ENCODE data around the gene SKIC2. TPM values are rescaled to one million over a fixed set of nuclear protein-coding genes. Genes with fewer than 3 reads are reported as not detected.
"Not testable (repeated sequence)": the region's sequence is repeated elsewhere in the genome, so short reads cannot be mapped to it uniquely, and the experiment has no call there.

The SKIC2 gene
- total and polyA plus RNA-seq, 3 experiments from 2014 or later, result 21.1 to 114 (median 110) TPM

DNA sequence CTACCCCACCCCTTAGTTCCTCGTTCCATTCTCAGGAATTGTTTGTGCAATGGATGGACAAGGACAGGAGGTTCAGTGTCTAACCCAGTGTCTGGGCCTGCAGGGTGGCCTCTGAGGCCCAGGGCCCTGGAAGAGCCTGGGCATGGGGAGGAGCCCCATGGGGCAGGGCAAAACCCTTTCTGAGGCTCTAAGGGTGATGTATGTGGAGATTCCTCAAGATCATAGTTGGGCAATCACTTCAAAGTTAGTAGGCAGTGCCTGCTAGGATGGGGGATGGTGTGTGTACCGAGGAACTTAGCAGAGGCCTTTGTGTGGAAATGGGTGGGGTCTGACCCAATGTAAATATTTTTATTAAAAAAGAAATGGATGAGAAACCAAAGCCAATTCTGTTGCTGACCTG, 38.2 kb upstream of the SKIC2 start:
- no peaks in the 10 kb centered on the region for H3K9me3 ChIP-seq (ENCODE audit: low read length)
- Mint-ChIP-seq H3K4me1 (no peaks in the 10 kb centered on the region), H3K9me3 (no peaks in the 10 kb centered on the region), H3K27ac (peak overlapping the region in 1 of 8 donors; percentile 65), H3K36me3 (no peaks in the 10 kb centered on the region), H3K4me3 (no peak overlapping the region), H3K27me3 (peaks cover 0 to 3% of the 10 kb centered on the region in 2 donors)
- H3K36me3 ChIP-seq (ENCODE audit: insufficient read depth, low read length), result no peaks in the 10 kb centered on the region
- H3K4me3 ChIP-seq (ENCODE audit: low read length), result no peak overlapping the region
- no peaks in the 10 kb centered on the region for H3K27me3 ChIP-seq (ENCODE audit: insufficient read depth, low read length, poor library complexity, severe bottlenecking)
- no peaks in the 10 kb centered on the region for H3K4me1 ChIP-seq (ENCODE audit: insufficient read depth, low read length)
- no peak for DNase-seq
- no peak overlapping the region for H3K27ac ChIP-seq (ENCODE audit: low read depth, low read length)
- ChIA-PET CTCF (no interaction called here), POLR2A (no interaction called here)

DNA sequence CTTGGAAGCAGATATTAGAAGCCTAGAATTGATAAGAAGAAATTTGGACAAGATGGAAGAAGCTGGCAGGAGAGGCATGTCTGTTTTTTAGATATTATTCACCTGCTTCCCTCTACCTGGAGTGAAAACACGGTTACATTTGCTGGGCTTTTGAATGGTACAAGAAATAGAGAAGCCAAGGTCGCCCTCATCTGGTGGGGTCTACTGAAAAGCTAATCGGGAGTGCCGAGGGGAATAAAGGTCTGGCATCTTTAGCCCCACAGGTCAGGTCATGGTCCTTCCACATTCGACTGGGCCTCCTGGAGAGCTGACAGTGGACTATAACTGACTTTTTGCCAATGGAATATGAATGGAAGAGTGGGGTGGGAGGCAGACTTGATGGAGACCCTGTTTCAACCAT, 36.0 kb upstream of the SKIC2 start:
- Histone ChIP-seq H3K4me3 (ENCODE audit: low read length) (no peak overlapping the region), H3K27ac (ENCODE audit: low read depth, low read length) (no peak overlapping the region), H3K27me3 (ENCODE audit: insufficient read depth, low read length, poor library complexity, severe bottlenecking) (no peaks in the 10 kb centered on the region), H3K36me3 (ENCODE audit: insufficient read depth, low read length) (no peaks in the 10 kb centered on the region), H3K4me1 (ENCODE audit: insufficient read depth, low read length) (no peaks in the 10 kb centered on the region), H3K9me3 (ENCODE audit: low read length) (no peaks in the 10 kb centered on the region)
- no peaks in the 10 kb centered on the region for H3K27me3 Mint-ChIP-seq
- no peaks in the 10 kb centered on the region for H3K9me3 Mint-ChIP-seq
- peak overlapping the region in 1 of 8 donors; percentile 23 for H3K27ac Mint-ChIP-seq
- no peaks in the 10 kb centered on the region for H3K36me3 Mint-ChIP-seq
- H3K4me1 Mint-ChIP-seq, result no peaks in the 10 kb centered on the region
- CTCF ChIA-PET, result interaction anchor here (0.8 to 1.0 kb wide), 2 partner anchors 33 to 117 kb away, joined by 3 read pairs; partner anchors contain the start of gene LSM2
- POLR2A ChIA-PET, result no interaction called here
- peak in 1 of 5 donors; percentile 17 for DNase-seq
- H3K4me3 Mint-ChIP-seq, result no peak overlapping the region

DNA sequence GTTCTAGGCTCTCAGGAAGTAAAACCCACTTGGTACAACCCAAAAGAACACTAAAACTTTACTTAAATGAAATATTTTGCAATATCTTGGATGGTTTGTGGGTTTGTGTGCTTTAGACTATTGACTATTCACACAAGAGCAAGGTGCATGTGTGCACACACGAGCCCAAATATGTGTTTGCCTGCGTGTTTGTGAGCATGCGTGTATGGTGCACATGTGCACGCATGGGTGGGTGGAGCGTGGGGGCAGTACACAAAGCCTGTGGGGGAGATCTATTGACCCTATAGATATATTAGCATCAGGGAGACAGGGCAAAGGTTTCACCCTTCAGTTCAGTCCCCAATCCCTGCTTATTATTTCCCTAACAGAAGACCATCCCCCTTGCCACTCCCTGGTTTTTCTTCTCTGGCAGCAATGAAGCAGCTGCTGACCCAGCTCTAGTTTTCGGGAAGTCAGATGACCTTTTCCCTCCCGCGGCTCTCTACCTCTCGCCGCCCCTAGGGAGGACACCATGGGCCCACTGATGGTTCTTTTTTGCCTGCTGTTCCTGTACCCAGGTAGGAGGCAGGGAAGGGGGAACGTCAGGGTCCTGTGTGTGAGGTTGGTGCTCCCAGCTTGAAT, 31.6 kb upstream of the SKIC2 start, which contains the start of gene C2:
Gene C2 (plus strand): TSS at position 476 of the 621 bp plus-strand sequence. CDS start 36 bp downstream, at position 512.
- Histone ChIP-seq H3K36me3 (ENCODE audit: insufficient read depth, low read length) (no peaks in the 10 kb centered on the region), H3K4me3 (ENCODE audit: low read length) (no peak within 1 kb of the TSS), H3K27me3 (ENCODE audit: insufficient read depth, low read length, poor library complexity, severe bottlenecking) (no peaks in the 10 kb centered on the region), H3K9me3 (ENCODE audit: low read length) (no peaks in the 10 kb centered on the region), H3K27ac (ENCODE audit: low read depth, low read length) (no peak within 1 kb of the TSS), H3K4me1 (ENCODE audit: insufficient read depth, low read length) (no peaks in the 10 kb centered on the region)
- CTCF ChIA-PET, result no interaction called here
- Mint-ChIP-seq H3K27me3 (peaks cover 0 to 10% of the 10 kb centered on the region in 2 donors), H3K27ac (peak within 1 kb of the TSS in 1 of 8 donors; percentile 85), H3K9me3 (no peaks in the 10 kb centered on the region), H3K36me3 (no peaks in the 10 kb centered on the region), H3K4me1 (no peaks in the 10 kb centered on the region), H3K4me3 (no peak within 1 kb of the TSS)
- no peak for DNase-seq
- POLR2A ChIA-PET, result no interaction called here

DNA sequence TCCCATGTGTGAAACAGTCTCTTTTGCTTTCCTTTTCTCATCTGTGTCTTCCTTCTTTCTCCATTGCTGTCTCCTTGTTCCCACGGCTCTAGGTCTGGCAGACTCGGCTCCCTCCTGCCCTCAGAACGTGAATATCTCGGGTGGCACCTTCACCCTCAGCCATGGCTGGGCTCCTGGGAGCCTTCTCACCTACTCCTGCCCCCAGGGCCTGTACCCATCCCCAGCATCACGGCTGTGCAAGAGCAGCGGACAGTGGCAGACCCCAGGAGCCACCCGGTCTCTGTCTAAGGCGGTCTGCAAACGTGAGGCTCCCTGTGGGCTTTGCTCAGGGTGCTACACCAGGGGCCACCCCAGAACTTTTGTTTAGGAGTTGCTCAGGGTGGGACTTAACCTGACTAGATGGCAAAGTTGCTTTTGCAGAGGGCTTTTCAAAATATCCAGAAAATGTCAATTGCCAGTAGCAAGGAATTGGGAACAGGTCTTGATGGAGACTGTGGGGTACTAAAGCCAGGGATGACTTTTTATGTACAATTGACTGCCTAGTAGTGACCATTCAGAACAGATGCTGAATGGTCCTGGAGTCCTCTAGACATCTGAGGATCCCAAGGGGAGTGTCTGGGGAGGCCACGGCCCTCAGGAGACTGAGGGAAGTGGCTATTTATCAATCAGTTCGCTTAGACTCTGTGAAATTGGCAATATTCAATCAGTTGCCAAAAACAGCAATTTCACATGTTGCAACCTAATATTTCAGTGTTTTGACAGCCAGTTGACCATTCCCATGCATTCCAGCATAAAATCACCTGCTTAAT, 30.9 kb upstream of the SKIC2 start:
- Mint-ChIP-seq H3K36me3 (no peaks in the 10 kb centered on the region), H3K9me3 (no peaks in the 10 kb centered on the region), H3K27ac (peak overlapping the region in 1 of 8 donors; percentile 85), H3K27me3 (peaks cover 0 to 10% of the 10 kb centered on the region in 2 donors), H3K4me3 (no peak overlapping the region), H3K4me1 (no peaks in the 10 kb centered on the region)
- Histone ChIP-seq H3K4me3 (ENCODE audit: low read length) (no peak overlapping the region), H3K9me3 (ENCODE audit: low read length) (no peaks in the 10 kb centered on the region), H3K4me1 (ENCODE audit: insufficient read depth, low read length) (no peaks in the 10 kb centered on the region), H3K27me3 (ENCODE audit: insufficient read depth, low read length, poor library complexity, severe bottlenecking) (no peaks in the 10 kb centered on the region), H3K36me3 (ENCODE audit: insufficient read depth, low read length) (no peaks in the 10 kb centered on the region), H3K27ac (ENCODE audit: low read depth, low read length) (no peak overlapping the region)
- POLR2A ChIA-PET, result no interaction called here
- CTCF ChIA-PET, result no interaction called here
- DNase-seq, result no peak

DNA sequence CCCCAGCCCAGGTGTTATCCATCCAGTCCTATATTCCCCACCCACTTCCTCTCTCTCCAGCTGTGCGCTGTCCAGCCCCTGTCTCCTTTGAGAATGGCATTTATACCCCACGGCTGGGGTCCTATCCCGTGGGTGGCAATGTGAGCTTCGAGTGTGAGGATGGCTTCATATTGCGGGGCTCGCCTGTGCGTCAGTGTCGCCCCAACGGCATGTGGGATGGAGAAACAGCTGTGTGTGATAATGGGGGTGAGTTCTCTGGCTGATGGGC, 30.4 kb upstream of the SKIC2 start:
- CTCF ChIA-PET, result no interaction called here
- Histone ChIP-seq H3K4me3 (ENCODE audit: low read length) (no peak overlapping the region), H3K36me3 (ENCODE audit: insufficient read depth, low read length) (no peaks in the 10 kb centered on the region), H3K27ac (ENCODE audit: low read depth, low read length) (no peak overlapping the region), H3K9me3 (ENCODE audit: low read length) (no peaks in the 10 kb centered on the region), H3K4me1 (ENCODE audit: insufficient read depth, low read length) (no peaks in the 10 kb centered on the region), H3K27me3 (ENCODE audit: insufficient read depth, low read length, poor library complexity, severe bottlenecking) (peaks cover 2% of the 10 kb centered on the region)
- Mint-ChIP-seq H3K4me1 (no peaks in the 10 kb centered on the region), H3K27ac (peak overlapping the region in 1 of 8 donors; percentile 85), H3K4me3 (no peak overlapping the region), H3K36me3 (no peaks in the 10 kb centered on the region), H3K9me3 (no peaks in the 10 kb centered on the region), H3K27me3 (peaks cover 0 to 10% of the 10 kb centered on the region in 2 donors)
- POLR2A ChIA-PET, result no interaction called here
- DNase-seq, result no peak

DNA sequence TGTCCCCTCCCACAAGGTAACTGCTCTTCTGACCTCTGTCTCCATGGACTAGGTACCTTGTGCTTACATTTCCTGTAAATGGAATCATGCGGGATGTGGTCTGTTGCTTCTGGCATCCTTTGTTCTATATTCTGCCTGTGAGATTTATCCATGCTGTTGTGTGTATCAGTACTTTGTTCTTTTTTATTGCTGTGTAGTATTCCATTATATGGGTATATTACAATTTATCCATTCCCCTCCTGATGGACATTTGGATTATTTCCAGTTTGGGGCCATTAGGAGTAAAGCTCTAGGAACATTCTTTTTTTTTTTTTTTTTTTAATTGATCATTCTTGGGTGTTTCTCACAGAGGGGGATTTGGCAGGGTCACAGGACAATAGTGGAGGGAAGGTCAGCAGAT, 28.0 kb upstream of the SKIC2 start:
- Mint-ChIP-seq H3K4me3 (no peak overlapping the region), H3K27ac (no peak overlapping the region), H3K9me3 (no peaks in the 10 kb centered on the region), H3K36me3 (no peaks in the 10 kb centered on the region), H3K27me3 (peaks cover 3 to 12% of the 10 kb centered on the region in 2 donors), H3K4me1 (no peaks in the 10 kb centered on the region)
- no peak overlapping the region for H3K4me3 ChIP-seq (ENCODE audit: low read length)
- CTCF ChIA-PET, result no interaction called here
- peaks cover 4% of the 10 kb centered on the region for H3K27me3 ChIP-seq (ENCODE audit: insufficient read depth, low read length, poor library complexity, severe bottlenecking)
- no peaks in the 10 kb centered on the region for H3K36me3 ChIP-seq (ENCODE audit: insufficient read depth, low read length)
- POLR2A ChIA-PET, result no interaction called here
- no peaks in the 10 kb centered on the region for H3K9me3 ChIP-seq (ENCODE audit: low read length)
- no peak overlapping the region for H3K27ac ChIP-seq (ENCODE audit: low read depth, low read length)
- H3K4me1 ChIP-seq (ENCODE audit: insufficient read depth, low read length), result no peaks in the 10 kb centered on the region
- no peak for DNase-seq

DNA sequence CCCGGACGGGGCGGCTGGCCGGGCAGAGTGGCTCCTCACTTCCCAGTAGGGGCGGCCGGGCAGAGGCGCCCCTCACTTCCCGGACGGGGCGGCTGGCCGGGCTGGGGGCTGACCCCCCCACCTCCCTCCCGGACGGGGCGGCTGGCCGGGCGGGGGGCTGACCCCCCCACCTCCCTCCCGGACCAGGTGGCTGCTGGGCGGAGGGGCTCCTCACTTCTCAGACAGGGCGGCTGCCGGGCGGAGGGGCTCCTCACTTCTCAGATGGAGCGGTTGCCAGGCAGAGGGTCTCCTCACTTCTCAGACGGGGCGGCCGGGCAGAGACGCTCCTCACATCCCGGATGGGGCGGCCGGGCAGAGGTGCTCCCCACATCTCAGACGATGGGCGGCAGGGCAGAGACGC, 26.8 kb upstream of the SKIC2 start:
- POLR2A ChIA-PET; H3K4me1 ChIP-seq (ENCODE audit: insufficient read depth, low read length); H3K9me3 Mint-ChIP-seq; H3K27ac Mint-ChIP-seq; H3K4me3 Mint-ChIP-seq; H3K4me3 ChIP-seq (ENCODE audit: low read length); H3K27me3 ChIP-seq (ENCODE audit: insufficient read depth, low read length, poor library complexity, severe bottlenecking); DNase-seq; H3K9me3 ChIP-seq (ENCODE audit: low read length); H3K36me3 Mint-ChIP-seq; H3K36me3 ChIP-seq (ENCODE audit: insufficient read depth, low read length); CTCF ChIA-PET; H3K27ac ChIP-seq (ENCODE audit: low read depth, low read length); H3K4me1 Mint-ChIP-seq: not testable (repeated sequence)
- peaks cover 3 to 12% of the 10 kb centered on the region in 2 donors for H3K27me3 Mint-ChIP-seq

DNA sequence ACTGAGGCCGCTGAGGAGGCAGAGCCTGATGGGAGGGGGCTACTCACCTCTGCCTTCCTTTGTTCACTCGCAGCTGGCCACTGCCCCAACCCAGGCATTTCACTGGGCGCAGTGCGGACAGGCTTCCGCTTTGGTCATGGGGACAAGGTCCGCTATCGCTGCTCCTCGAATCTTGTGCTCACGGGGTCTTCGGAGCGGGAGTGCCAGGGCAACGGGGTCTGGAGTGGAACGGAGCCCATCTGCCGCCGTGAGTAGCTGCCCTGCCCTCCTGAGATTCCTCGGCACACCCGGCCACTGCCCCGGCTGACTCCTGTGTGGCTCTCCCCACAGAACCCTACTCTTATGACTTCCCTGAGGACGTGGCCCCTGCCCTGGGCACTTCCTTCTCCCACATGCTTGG, 25.4 kb upstream of the SKIC2 start:
- CTCF ChIA-PET, result no interaction called here
- Mint-ChIP-seq H3K9me3 (no peaks in the 10 kb centered on the region), H3K27me3 (peaks cover 3 to 11% of the 10 kb centered on the region in 2 donors), H3K27ac (peak overlapping the region in 1 of 8 donors; percentile 32), H3K4me1 (no peaks in the 10 kb centered on the region), H3K4me3 (no peak overlapping the region), H3K36me3 (no peaks in the 10 kb centered on the region)
- Histone ChIP-seq H3K27me3 (ENCODE audit: insufficient read depth, low read length, poor library complexity, severe bottlenecking) (peaks cover 4% of the 10 kb centered on the region), H3K9me3 (ENCODE audit: low read length) (no peaks in the 10 kb centered on the region), H3K4me3 (ENCODE audit: low read length) (no peak overlapping the region), H3K36me3 (ENCODE audit: insufficient read depth, low read length) (no peaks in the 10 kb centered on the region), H3K4me1 (ENCODE audit: insufficient read depth, low read length) (no peaks in the 10 kb centered on the region), H3K27ac (ENCODE audit: low read depth, low read length) (no peak overlapping the region)
- DNase-seq, result no peak
- POLR2A ChIA-PET, result no interaction called here

Data from CD8-positive, alpha-beta memory T cell (primary cell).